ENCODE results near the gene HPS4.

DNA sequence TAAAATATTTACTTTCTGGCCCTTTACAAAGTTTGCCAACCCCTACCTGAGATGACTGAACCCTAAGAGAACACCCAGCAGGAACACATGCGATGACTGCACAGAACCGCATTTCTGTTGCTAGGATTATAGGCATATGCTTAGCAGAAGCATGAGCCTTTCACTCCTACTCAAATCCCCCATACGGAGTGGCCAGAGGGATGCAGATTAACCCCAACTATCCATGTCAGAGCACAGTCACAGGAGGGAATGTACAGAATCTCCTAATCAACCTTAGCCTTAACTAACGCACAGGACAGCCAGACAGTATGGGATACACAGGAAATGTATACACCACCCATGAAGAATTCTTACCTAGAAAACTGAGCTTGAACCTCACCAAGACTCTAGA is 6.2 kb downstream of the HPS4 start:
- TF ChIP-seq POLR2A (IDR thresholded peaks at IDR 0.05): no peak
- TF ChIP-seq, protein P1, sequence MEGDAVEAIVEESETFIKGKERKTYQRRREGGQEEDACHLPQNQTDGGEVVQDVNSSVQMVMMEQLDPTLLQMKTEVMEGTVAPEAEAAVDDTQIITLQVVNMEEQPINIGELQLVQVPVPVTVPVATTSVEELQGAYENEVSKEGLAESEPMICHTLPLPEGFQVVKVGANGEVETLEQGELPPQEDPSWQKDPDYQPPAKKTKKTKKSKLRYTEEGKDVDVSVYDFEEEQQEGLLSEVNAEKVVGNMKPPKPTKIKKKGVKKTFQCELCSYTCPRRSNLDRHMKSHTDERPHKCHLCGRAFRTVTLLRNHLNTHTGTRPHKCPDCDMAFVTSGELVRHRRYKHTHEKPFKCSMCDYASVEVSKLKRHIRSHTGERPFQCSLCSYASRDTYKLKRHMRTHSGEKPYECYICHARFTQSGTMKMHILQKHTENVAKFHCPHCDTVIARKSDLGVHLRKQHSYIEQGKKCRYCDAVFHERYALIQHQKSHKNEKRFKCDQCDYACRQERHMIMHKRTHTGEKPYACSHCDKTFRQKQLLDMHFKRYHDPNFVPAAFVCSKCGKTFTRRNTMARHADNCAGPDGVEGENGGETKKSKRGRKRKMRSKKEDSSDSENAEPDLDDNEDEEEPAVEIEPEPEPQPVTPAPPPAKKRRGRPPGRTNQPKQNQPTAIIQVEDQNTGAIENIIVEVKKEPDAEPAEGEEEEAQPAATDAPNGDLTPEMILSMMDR (IDR thresholded peaks at IDR 0.05): no peak

Measured in stomach (tissue), 4 donors.